HEK293 (cell line): Measurements from ENCODE around the gene SPON1.
A peak's percentile ranks its signal among the peaks of the same experiment; 100 is the strongest.
"Not testable (repeated sequence)": the region's sequence is repeated elsewhere in the genome, so short reads cannot be mapped to it uniquely, and the experiment has no call there.

ENCODE experiments used
- CTCF ChIA-PET: fragments of 350-600 bp; formaldehyde crosslinking; extraction: SDS; loops from one replicate; lab custom pipeline; 2021; ENCODE audit warnings: antibody characterized with exemption; lab: Yijun Ruan, JAX
- POLR2A ChIA-PET: fragments of 300-600 bp; formaldehyde crosslinking; extraction: SDS; loops from one replicate; lab custom pipeline; 2020; ENCODE audit warnings: antibody characterized with exemption, inconsistent platforms; lab: Yijun Ruan, JAX
- H3K27ac ChIP-seq: fragments of 200-500 bp; sonication (Bioruptor generic); 2 replicates; pipeline ENCODE4 v1.5.1; 2014; ENCODE audit warnings: low read depth, low read length, control low read depth, inconsistent platforms; ENCODE audit errors: extremely low read depth
- H3K36me3 ChIP-seq, 2 experiments: fragments of 200-500 bp in 1 of 2; sonication (Bioruptor generic) in 1 of 2; 1 replicate in 1 of 2; 2 replicates in 1 of 2; pipeline ENCODE4 v1.5.1; 2014 to 2017; ENCODE audit warnings: inconsistent platforms in 2 of 2, low read length in 2 of 2; ENCODE audit not compliant: control insufficient read depth in 2 of 2, insufficient read depth in 1 of 2
- H3K4me1 ChIP-seq: fragments of 200-500 bp; sonication (Bioruptor generic); 2 replicates; pipeline ENCODE4 v1.5.1; 2014; ENCODE audit warnings: mild to moderate bottlenecking, low read length, inconsistent platforms; ENCODE audit not compliant: control insufficient read depth, insufficient read depth
- H3K4me3 ChIP-seq: 2 replicates; pipeline ENCODE4 v1.5.1; 2011; ENCODE audit warnings: low read depth, mild to moderate bottlenecking, control low read depth, low read length, moderate library complexity
- H3K9me3 ChIP-seq: fragments of 200-500 bp; sonication (Bioruptor generic); 2 replicates; pipeline ENCODE4 v1.5.1; 2014; ENCODE audit warnings: low read depth, low read length, inconsistent platforms; ENCODE audit not compliant: control insufficient read depth, insufficient read depth
- GLI4 ChIP-seq: fragments of 450-650 bp; formaldehyde crosslinking; IDR thresholded peaks from 2 replicates; pipeline ENCODE4 v1.5.1; 2016; ENCODE audit warnings: missing biosample characterization, missing genetic modification characterization
- HOXC10 ChIP-seq: sonication (generic); formaldehyde crosslinking; IDR thresholded peaks from 2 replicates; pipeline ENCODE4 v1.8.1; 2023; ENCODE audit warnings: mild to moderate bottlenecking, missing genetic modification reagents
- SCRT2 ChIP-seq: fragments of 450-650 bp; formaldehyde crosslinking; IDR thresholded peaks from 2 replicates; pipeline ENCODE4 v1.5.1; 2016; ENCODE audit warnings: missing biosample characterization, missing genetic modification characterization
- TSHZ1 ChIP-seq: fragments of 450-650 bp; formaldehyde crosslinking; IDR thresholded peaks from 2 replicates; pipeline ENCODE4 v1.5.1; 2016; ENCODE audit warnings: missing biosample characterization, missing genetic modification characterization, borderline replicate concordance
- ZNF221 ChIP-seq: fragments of 450-650 bp; formaldehyde crosslinking; IDR thresholded peaks from 2 replicates; pipeline ENCODE4 v1.5.1; 2017; ENCODE audit warnings: missing biosample characterization, missing genetic modification characterization, borderline replicate concordance
- ZNF341 ChIP-seq: fragments of 450-650 bp; formaldehyde crosslinking; IDR thresholded peaks from 2 replicates; pipeline ENCODE4; 2016; ENCODE audit warnings: low read depth, missing biosample characterization, missing genetic modification characterization
- ZNF37A ChIP-seq: fragments of 450-650 bp; IDR thresholded peaks from 2 replicates; pipeline ENCODE4 v1.5.1; 2018; ENCODE audit warnings: missing biosample characterization, missing genetic modification characterization
- ZNF394 ChIP-seq: fragments of 450-650 bp; formaldehyde crosslinking; IDR thresholded peaks from 2 replicates; pipeline ENCODE4 v1.5.1; 2016; ENCODE audit warnings: missing biosample characterization, missing genetic modification characterization, mild to moderate bottlenecking, moderate library complexity, borderline replicate concordance
- ZNF514 ChIP-seq: fragments of 450-650 bp; formaldehyde crosslinking; IDR thresholded peaks from 2 replicates; pipeline ENCODE4 v1.5.1; 2016; ENCODE audit warnings: missing biosample characterization, missing genetic modification characterization
- ZNF664 ChIP-seq: fragments of 450-650 bp; formaldehyde crosslinking; IDR thresholded peaks from 2 replicates; pipeline ENCODE4 v1.5.1; 2016; ENCODE audit warnings: missing biosample characterization, missing genetic modification characterization
- ZNF670 ChIP-seq: fragments of 450-650 bp; formaldehyde crosslinking; IDR thresholded peaks from 2 replicates; pipeline ENCODE4 v1.5.1; 2016; ENCODE audit warnings: missing biosample characterization, missing genetic modification characterization, low read depth
- ZNF792 ChIP-seq: fragments of 450-650 bp; formaldehyde crosslinking; IDR thresholded peaks from 2 replicates; pipeline ENCODE4 v1.5.1; 2016; ENCODE audit warnings: missing biosample characterization, missing genetic modification characterization
- ZSCAN30 ChIP-seq: fragments of 450-650 bp; IDR thresholded peaks from 2 replicates; pipeline ENCODE4 v1.5.1; 2018; ENCODE audit warnings: missing biosample characterization, mild to moderate bottlenecking, missing genetic modification characterization, moderate library complexity
- TF ChIP-seq, protein P1 (sequence below): fragments of 450-650 bp; formaldehyde crosslinking; IDR thresholded peaks from 2 replicates; pipeline ENCODE4 v1.5.1; 2016; ENCODE audit warnings: missing biosample characterization, missing genetic modification characterization

Gene SPON1

GRCh38 chr11:13929395-13929891 lies 33.1 kb upstream of the SPON1 start:
- Histone ChIP-seq H3K36me3 (no peaks in the 10 kb centered on the region), H3K4me3 (no peak overlapping the region), H3K9me3 (no peaks in the 10 kb centered on the region), H3K27ac (no peak overlapping the region), H3K4me1 (no peaks in the 10 kb centered on the region)
- TF ChIP-seq HOXC10 (CRISPR knock-in tag) (no peak), ZNF670 (tag by site-specific recombination) (no peak), SCRT2 (tag by site-specific recombination) (peak; percentile 41; the same call in 1 of the 2 replicates), ZNF37A (tag by site-specific recombination) (no peak)
- POLR2A ChIA-PET: no interaction called here
- CTCF ChIA-PET: interaction anchor here (1.3 kb wide), 1 partner anchor 156 kb away, joined by 3 read pairs; no protein-coding TSS in a partner anchor

DNA sequence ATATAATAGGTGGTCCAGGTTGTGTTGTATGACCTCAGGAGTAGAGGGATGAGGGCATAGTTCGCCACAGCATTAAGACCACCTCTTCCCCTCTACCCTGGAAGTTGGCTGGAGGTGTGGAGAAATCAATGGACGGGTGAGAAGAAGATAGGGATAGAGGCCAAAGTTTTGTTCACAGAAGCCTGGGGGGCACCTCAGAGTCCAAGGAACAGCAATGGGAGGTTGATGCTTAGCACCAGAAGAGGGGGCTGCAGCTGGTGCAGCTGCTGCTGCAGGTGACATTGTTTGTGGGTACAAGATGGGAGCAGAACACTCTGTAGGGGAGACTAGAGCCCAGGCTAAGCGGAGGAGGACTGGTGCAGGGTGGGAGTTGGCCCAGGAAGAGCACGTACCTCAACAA lies 31.2 kb upstream of the SPON1 start:
- CTCF ChIA-PET: interaction anchor here (0.7 to 0.8 kb wide), 2 partner anchors 11 to 29 kb away, joined by 3 to 5 read pairs; no protein-coding TSS in a partner anchor
- H3K27ac ChIP-seq: no peak overlapping the region
- H3K9me3 ChIP-seq: no peaks in the 10 kb centered on the region
- POLR2A ChIA-PET: no interaction called here
- no peak for TF ChIP-seq ZNF341
- no peak overlapping the region for H3K4me3 ChIP-seq
- no peaks in the 10 kb centered on the region for H3K36me3 ChIP-seq
- no peaks in the 10 kb centered on the region for H3K4me1 ChIP-seq

GRCh38 chr11:13937154-13937553 lies 25.4 kb upstream of the SPON1 start:
- H3K27ac ChIP-seq, H3K36me3 ChIP-seq, H3K9me3 ChIP-seq, POLR2A ChIA-PET, H3K4me3 ChIP-seq, H3K4me1 ChIP-seq: not testable (repeated sequence)
- CTCF ChIA-PET: interaction anchor here (0.6 kb wide), 1 partner anchor 19 kb away, joined by 6 read pairs; no protein-coding TSS in a partner anchor

DNA sequence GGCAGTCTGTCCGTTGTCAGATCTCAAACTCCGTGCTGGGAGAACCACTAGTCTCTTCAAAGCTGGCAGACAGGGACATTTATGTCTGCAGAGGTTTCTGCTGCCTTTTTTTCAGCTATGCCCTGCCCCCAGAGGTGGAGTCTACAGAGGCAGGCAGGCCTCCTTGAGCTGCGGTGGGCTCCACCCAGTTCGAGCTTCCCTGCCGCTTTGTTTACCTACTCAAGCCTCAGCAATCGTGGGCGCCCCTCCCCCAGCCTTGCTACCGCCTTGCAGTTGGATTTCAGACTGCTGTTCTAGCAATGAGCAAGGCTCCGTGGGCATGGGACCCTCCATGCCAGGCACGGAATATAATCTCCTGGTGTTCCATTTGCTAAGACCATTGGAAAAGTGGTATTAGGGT lies 23.7 kb upstream of the SPON1 start:
- H3K36me3 ChIP-seq, H3K9me3 ChIP-seq, H3K4me1 ChIP-seq, H3K4me3 ChIP-seq, H3K27ac ChIP-seq, POLR2A ChIA-PET: not testable (repeated sequence)
- CTCF ChIA-PET: interaction anchor here (1.3 kb wide), 1 partner anchor 18 kb away, joined by 3 read pairs; no protein-coding TSS in a partner anchor

GRCh38 chr11:13939961-13940906 lies 22.3 kb upstream of the SPON1 start:
- ChIA-PET POLR2A (no interaction called here), CTCF (interaction anchor here (1.2 to 1.6 kb wide), 3 partner anchors 12 to 311 kb away, joined by 3 to 5 read pairs (median 4); no protein-coding TSS in a partner anchor)
- no peak overlapping the region for H3K27ac ChIP-seq
- H3K4me1 ChIP-seq: peaks cover 4% of the 10 kb centered on the region; the same call in 1 of the 2 replicates
- H3K36me3 ChIP-seq: no peaks in the 10 kb centered on the region
- no peaks in the 10 kb centered on the region for H3K9me3 ChIP-seq
- no peak overlapping the region for H3K4me3 ChIP-seq
- TF ChIP-seq ZNF792 (tag by site-specific recombination) (no peak), ZNF664 (tag by site-specific recombination) (no peak), ZNF514 (tag by site-specific recombination) (no peak), ZNF394 (no peak), TSHZ1 (tag by site-specific recombination) (no peak), ZSCAN30 (tag by site-specific recombination) (no peak), GLI4 (tag by site-specific recombination) (no peak), ZNF221 (no peak)
- TF ChIP-seq, protein P1, sequence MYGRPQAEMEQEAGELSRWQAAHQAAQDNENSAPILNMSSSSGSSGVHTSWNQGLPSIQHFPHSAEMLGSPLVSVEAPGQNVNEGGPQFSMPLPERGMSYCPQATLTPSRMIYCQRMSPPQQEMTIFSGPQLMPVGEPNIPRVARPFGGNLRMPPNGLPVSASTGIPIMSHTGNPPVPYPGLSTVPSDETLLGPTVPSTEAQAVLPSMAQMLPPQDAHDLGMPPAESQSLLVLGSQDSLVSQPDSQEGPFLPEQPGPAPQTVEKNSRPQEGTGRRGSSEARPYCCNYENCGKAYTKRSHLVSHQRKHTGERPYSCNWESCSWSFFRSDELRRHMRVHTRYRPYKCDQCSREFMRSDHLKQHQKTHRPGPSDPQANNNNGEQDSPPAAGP: no peak
